OCI-LY1 (cell line): Measurements from ENCODE around the gene TCP11.

Experiments used
- CTCF ChIP-seq: fragments of 200-600 bp; sonication (generic), shearing (Covaris generic); IDR thresholded peaks from 2 replicates; pipeline ENCODE4 v1.5.1; 2017; ENCODE audit warnings: mild to moderate bottlenecking, antibody characterized with exemption, low read length, moderate library complexity, mixed read lengths
- EZH2 ChIP-seq: fragments of 200-600 bp; sonication (generic), shearing (Covaris generic); IDR thresholded peaks from 2 replicates; pipeline ENCODE4 v1.8.0; 2017; ENCODE audit warnings: borderline replicate concordance, mixed run types, mild to moderate bottlenecking, antibody characterized with exemption, low read length, moderate library complexity, mixed read lengths

- TF ChIP-seq CTCF (no peak), EZH2 (no peak)
These were observed 72.9 kb downstream of the TCP11 start for GRCh38 chr6:35068206-35068605.
